Sigmoid colon (tissue), 7 donors: ENCODE results near the gene FSTL4. TPM values are rescaled to one million over a fixed set of nuclear protein-coding genes. Genes with fewer than 3 reads are reported as not detected.

ENCODE experiments used
- DNase-seq: peaks from one replicate; pipeline ENCODE4 v3.0.0-alpha.2; 2019
- H3K27ac ChIP-seq, 4 donors: fragments of 200-600 bp; sonication (generic); one replicate each; pipeline ENCODE4 v1.5.1; 2016 to 2019; ENCODE audit warnings: mild to moderate bottlenecking in 1 of 4
- H3K27me3 ChIP-seq, 3 donors: fragments of 200-600 bp; sonication (generic); one replicate each; pipeline ENCODE4 v1.5.1; 2019; ENCODE audit warnings: mild to moderate bottlenecking in 1 of 3
- H3K36me3 ChIP-seq, 4 donors: fragments of 200-600 bp; sonication (generic); one replicate each; pipeline ENCODE4 v1.5.1; 2016 to 2019
- H3K4me1 ChIP-seq, 4 donors: fragments of 200-600 bp; sonication (generic); one replicate each; pipeline ENCODE4 v1.5.1; 2017 to 2019
- H3K4me3 ChIP-seq, 4 donors: fragments of 200-600 bp; sonication (generic); one replicate each; pipeline ENCODE4 v1.5.1; 2017 to 2019; ENCODE audit warnings: mild to moderate bottlenecking in 2 of 4, moderate library complexity in 1 of 4
- H3K9me3 ChIP-seq, 4 donors: fragments of 200-600 bp in 3 of 4; sonication (generic) in 3 of 4; one replicate each; pipeline versions ENCODE4 v1.5.1 to v1.6.1; 2013 to 2019
- EP300 ChIP-seq, 4 donors: sonication (generic); formaldehyde crosslinking; IDR thresholded peaks; one replicate each; pipeline ENCODE4 v1.6.1; 2017; ENCODE audit warnings: antibody characterized with exemption in 4 of 4
- POLR2A ChIP-seq, 2 donors: fragments of 450-650 bp; IDR thresholded peaks; one replicate each; pipeline ENCODE4 v1.6.1; 2016; ENCODE audit warnings: antibody characterized with exemption in 2 of 2, mild to moderate bottlenecking in 2 of 2, moderate library complexity in 2 of 2
- POLR2AphosphoS5 ChIP-seq, 4 donors: sonication (generic); formaldehyde crosslinking; IDR thresholded peaks; one replicate each; pipeline ENCODE4 v1.6.1; 2017; ENCODE audit warnings: antibody characterized with exemption in 4 of 4
- WGBS, 2 donors: extraction: QIAGEN DNeasy Blood & Tissue Kit; methylation state at CpG; one replicate each; pipeline ENCODE4 v1.1.7; 2013; 5-methylcytosine and 5-hydroxymethylcytosine counted together
- intact Hi-C: fragments of 100-400 bp; cut with DNase I; formaldehyde crosslinking; loops from one replicate; pipeline ENCODE4 v1.15.1; 2023
- polyA plus RNA-seq, 3 donors: library from polyadenylated mRNA; stranded (reverse); fragments of 200-250 nt; gene quantifications; one replicate each; pipeline ENCODE4 v1.2.3, GENCODE V29; 2013
- total RNA-seq, 4 donors: library from RNA; depleted of rRNA; stranded (reverse); fragments of >200 nt; gene quantifications; one replicate each; pipeline ENCODE4 v1.1.0, GENCODE V29; 2016
- TF ChIP-seq, protein P1 (sequence below), 4 experiments: fragments of 450-650 bp in 3 of 4; fragments of 200-600 bp in 1 of 4; IDR thresholded peaks; one replicate each; pipeline ENCODE4 v1.5.1; 2016 to 2019; ENCODE audit warnings: antibody characterized with exemption in 4 of 4, mild to moderate bottlenecking in 3 of 4, moderate library complexity in 2 of 4
- donor health status: healthy with polysubstance abuse.
- donor health status: Bipolar disorder and iron deficiency.
- donor health status: healthy.

The FSTL4 gene
- total and polyA plus RNA-seq, 7 donors = 0.23 to 0.45 (median 0.28) TPM; not detected in 4

DNA sequence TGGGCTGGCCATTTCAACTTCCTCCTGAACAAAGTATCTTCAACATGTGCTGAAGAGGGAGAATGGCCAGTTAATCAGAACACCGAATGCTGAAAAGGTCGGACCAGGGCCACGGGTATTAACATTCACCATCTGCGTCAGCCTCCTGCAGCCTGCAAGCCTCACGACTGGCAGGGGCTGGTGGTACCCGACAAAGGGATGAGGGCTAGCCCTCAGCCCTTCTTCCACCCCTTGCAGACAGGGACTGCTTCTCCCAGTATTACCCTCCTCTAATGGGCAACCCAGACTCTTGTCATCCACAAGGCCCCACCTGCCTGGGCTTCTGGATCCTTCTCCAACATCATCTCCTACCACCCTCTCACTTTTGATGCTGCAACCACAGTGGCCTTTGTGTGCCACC, 246.6 kb downstream of the FSTL4 start:
- no peak overlapping the region for H3K27ac ChIP-seq
- intact Hi-C loops = no loop called here
- H3K27me3 ChIP-seq = peaks cover 0 to 3% (median 0%) of the 10 kb centered on the region in 3 donors
- no peaks in the 10 kb centered on the region for H3K9me3 ChIP-seq
- no peaks in the 10 kb centered on the region for H3K36me3 ChIP-seq
- no peaks in the 10 kb centered on the region for H3K4me1 ChIP-seq
- no peak for DNase-seq
- TF ChIP-seq POLR2A (IDR thresholded peaks at IDR 0.05) (no peak), EP300 (IDR thresholded peaks at IDR 0.05) (no peak), POLR2AphosphoS5 (IDR thresholded peaks at IDR 0.05) (no peak)
- TF ChIP-seq, protein P1, sequence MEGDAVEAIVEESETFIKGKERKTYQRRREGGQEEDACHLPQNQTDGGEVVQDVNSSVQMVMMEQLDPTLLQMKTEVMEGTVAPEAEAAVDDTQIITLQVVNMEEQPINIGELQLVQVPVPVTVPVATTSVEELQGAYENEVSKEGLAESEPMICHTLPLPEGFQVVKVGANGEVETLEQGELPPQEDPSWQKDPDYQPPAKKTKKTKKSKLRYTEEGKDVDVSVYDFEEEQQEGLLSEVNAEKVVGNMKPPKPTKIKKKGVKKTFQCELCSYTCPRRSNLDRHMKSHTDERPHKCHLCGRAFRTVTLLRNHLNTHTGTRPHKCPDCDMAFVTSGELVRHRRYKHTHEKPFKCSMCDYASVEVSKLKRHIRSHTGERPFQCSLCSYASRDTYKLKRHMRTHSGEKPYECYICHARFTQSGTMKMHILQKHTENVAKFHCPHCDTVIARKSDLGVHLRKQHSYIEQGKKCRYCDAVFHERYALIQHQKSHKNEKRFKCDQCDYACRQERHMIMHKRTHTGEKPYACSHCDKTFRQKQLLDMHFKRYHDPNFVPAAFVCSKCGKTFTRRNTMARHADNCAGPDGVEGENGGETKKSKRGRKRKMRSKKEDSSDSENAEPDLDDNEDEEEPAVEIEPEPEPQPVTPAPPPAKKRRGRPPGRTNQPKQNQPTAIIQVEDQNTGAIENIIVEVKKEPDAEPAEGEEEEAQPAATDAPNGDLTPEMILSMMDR (IDR thresholded peaks at IDR 0.05) = no peak
- H3K4me3 ChIP-seq = no peak overlapping the region
- 91 to 95% methylated on average over 6 of the region's 6 CpGs for WGBS, 2 donors

DNA sequence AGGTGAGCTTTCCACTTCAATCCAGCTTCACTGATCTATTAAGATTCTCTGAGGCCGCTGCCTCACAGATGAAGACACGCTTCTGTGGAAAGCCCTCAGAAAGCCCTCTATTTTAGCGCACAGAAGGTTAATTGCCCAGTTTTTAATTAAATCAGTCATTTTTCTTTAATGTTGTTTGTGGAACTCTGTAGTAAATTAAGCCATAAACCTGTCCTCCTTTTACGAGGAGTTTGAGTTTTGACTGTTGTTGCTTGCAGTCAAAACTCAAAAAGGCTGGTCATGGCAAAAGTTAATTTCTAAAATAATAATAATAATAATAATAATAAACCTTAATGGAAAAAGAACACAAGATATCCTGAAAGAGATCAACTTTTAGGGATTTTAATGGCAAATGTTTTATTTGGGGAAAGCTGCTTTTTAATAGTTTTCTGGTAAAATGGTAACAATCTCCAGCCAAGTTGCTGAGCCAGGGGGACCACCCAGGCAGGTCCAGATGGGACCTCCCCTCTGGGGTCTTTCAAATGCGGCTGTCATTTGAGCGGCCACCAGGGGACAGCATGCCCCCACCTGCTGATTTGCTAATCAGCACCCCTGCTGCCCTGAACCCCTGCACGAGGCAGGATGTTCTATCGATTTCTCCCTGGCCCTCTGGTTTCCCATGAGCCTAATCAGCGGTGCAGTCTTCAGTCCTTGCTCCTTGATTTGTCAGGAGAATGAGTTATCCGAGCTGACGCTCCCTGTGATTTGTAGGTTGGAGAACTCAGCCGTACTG, 247.2 kb downstream of the FSTL4 start:
- H3K9me3 ChIP-seq = no peaks in the 10 kb centered on the region
- intact Hi-C loops = no loop called here
- no peaks in the 10 kb centered on the region for H3K36me3 ChIP-seq
- H3K4me1 ChIP-seq = no peaks in the 10 kb centered on the region
- DNase-seq = no peak
- H3K4me3 ChIP-seq = no peak overlapping the region
- peaks cover 0 to 3% (median 0%) of the 10 kb centered on the region in 3 donors for H3K27me3 ChIP-seq
- WGBS, 2 donors = 61 to 64% methylated on average over 12 of the region's 12 CpGs
- TF ChIP-seq POLR2A (IDR thresholded peaks at IDR 0.05) (no peak), POLR2AphosphoS5 (IDR thresholded peaks at IDR 0.05) (no peak), EP300 (IDR thresholded peaks at IDR 0.05) (no peak)
- TF ChIP-seq, protein P1 (IDR thresholded peaks at IDR 0.05) = no peak
- H3K27ac ChIP-seq = no peak overlapping the region

DNA sequence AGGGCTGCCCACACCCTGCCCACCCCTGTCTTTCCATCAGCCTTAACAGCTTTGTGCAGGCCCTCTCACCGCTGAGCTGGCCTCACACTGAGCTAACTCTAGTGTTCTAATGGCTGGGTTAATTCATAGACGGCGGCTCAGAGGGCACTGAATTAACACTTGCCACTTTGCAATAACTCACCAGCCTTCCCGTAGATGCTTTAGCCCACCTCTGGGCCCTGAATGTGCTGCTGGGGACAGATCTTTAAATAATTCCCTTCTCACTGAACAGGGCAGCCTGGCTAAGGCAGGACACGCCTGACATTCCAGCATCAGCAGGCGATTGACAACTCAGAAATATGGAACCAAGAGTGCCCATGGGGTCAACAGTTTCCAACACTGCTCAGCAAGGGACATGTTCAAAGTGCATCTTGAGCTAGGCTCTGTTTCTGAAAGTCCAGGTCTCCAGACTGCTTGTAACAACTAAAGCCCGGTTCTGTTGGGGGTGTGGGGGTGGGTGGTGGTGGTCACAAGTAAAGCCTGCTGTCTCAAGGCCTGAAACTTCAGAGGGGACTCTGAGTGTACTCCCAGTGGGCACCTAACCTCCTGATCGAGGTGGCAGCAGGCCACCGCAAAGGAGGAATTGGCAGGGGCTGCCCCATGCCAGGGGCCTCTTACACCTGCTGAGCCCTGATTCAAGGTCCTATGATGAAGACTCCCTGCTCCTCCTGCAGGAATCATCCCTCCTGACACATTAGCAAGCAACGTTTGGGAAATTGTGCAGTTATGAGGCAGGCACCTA, 248.3 kb downstream of the FSTL4 start:
- no peaks in the 10 kb centered on the region for H3K4me1 ChIP-seq
- H3K27ac ChIP-seq = no peak overlapping the region
- no peaks in the 10 kb centered on the region for H3K9me3 ChIP-seq
- H3K36me3 ChIP-seq = no peaks in the 10 kb centered on the region
- no peak for DNase-seq
- no peak for TF ChIP-seq EP300 (IDR thresholded peaks at IDR 0.05)
- TF ChIP-seq, protein P1 (IDR thresholded peaks at IDR 0.05) = no peak
- TF ChIP-seq POLR2AphosphoS5 (IDR thresholded peaks at IDR 0.05) = no peak
- no peak for TF ChIP-seq POLR2A (IDR thresholded peaks at IDR 0.05)
- intact Hi-C loops = no loop called here
- WGBS, 2 donors = 84 to 89% methylated on average over 10 of the region's 10 CpGs
- H3K4me3 ChIP-seq = no peak overlapping the region
- peaks cover 0 to 3% (median 0%) of the 10 kb centered on the region in 3 donors for H3K27me3 ChIP-seq

DNA sequence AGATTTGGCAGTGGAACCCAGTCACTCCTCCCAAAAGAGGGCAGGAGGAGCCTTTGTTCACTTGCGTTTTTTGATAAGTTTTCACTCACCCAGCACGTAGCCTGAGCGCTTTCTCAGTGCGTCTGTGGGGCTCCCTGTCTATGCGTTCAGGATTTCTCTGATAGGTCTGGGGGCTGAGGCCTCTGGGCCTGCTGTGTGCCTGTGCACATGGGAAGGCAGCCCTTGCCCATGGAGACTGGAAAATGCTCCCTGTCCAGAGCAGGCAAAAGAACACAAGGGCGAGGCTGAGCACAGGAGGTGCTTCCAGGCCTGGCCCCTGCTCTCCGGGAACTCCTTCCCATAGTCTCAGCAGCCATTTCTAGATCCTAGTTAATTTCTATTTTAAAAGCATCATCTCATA, 249.9 kb downstream of the FSTL4 start:
- Histone ChIP-seq H3K4me3 (no peak overlapping the region), H3K9me3 (no peaks in the 10 kb centered on the region), H3K4me1 (no peaks in the 10 kb centered on the region), H3K36me3 (no peaks in the 10 kb centered on the region), H3K27ac (no peak overlapping the region), H3K27me3 (peaks cover 0 to 3% (median 0%) of the 10 kb centered on the region in 3 donors)
- intact Hi-C loops = no loop called here
- TF ChIP-seq EP300 (IDR thresholded peaks at IDR 0.05) = no peak
- no peak for DNase-seq
- 69 to 89% methylated on average over 7 of the region's 7 CpGs for WGBS, 2 donors

DNA sequence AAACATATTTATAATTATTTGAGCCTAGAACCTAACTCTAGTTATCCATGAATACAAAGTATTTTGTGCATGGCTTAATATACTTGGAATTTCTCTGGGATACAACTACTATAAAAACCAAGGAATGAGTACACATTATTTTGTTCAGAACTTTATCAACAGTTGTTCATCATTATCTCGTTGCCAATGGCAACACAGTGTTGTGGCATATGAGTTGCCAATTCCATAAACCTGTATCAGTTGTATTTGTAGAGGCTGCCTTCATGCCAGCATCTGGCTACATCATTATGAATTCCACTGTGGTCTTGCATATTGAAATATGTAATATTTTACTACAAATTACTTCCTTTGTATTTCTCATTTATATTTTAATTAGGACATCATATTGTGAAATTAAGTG, 250.4 kb downstream of the FSTL4 start:
- Histone ChIP-seq H3K9me3 (no peaks in the 10 kb centered on the region), H3K4me1 (no peaks in the 10 kb centered on the region), H3K36me3 (no peaks in the 10 kb centered on the region), H3K4me3 (no peak overlapping the region), H3K27ac (no peak overlapping the region), H3K27me3 (peaks cover 0 to 3% (median 0%) of the 10 kb centered on the region in 3 donors)
- TF ChIP-seq EP300 (IDR thresholded peaks at IDR 0.05) (no peak), POLR2A (IDR thresholded peaks at IDR 0.05) (no peak)
- TF ChIP-seq, protein P1 (IDR thresholded peaks at IDR 0.05) = no peak
- WGBS, 2 donors = 17 to 67% methylated on average over 1 of the region's 1 CpG
- intact Hi-C loops = no loop called here
- DNase-seq = no peak
